K562 (cell line): ENCODE measurements around the gene CNDP2. TPM values are rescaled to one million over a fixed set of nuclear protein-coding genes. Genes with fewer than 3 reads are reported as not detected.

Experiments used
- CBFB ChIP-seq: sonication (generic); formaldehyde crosslinking; IDR thresholded peaks from 2 replicates; pipeline ENCODE4 v1.4.0; 2020; ENCODE audit warnings: mild to moderate bottlenecking, missing genetic modification reagents
- CBX1 ChIP-seq: sonication (generic); IDR thresholded peaks from 2 replicates; pipeline ENCODE4 v1.6.1; 2016; ENCODE audit warnings: antibody characterized with exemption, low read depth, mild to moderate bottlenecking
- GTF2B ChIP-seq: IDR thresholded peaks from 2 replicates; pipeline ENCODE4 v1.6.1; 2011; ENCODE audit not compliant: insufficient read length; ENCODE audit errors: extremely low read depth
- MAX ChIP-seq: sonication (generic); formaldehyde crosslinking; IDR thresholded peaks from 2 replicates; pipeline ENCODE4 v1.9.0; 2022; ENCODE audit warnings: mild to moderate bottlenecking, missing genetic modification reagents
- MCM7 ChIP-seq, 2 experiments: fragments of 450-650 bp; IDR thresholded peaks; 2 replicates each; pipeline ENCODE4 v1.6.1; 2016 to 2018
- MYBL2 ChIP-seq, 2 experiments: fragments of 450-650 bp in 1 of 2; sonication (generic) in 1 of 2; formaldehyde crosslinking in 1 of 2; IDR thresholded peaks; 2 replicates each; pipeline versions ENCODE4 v1.6.1 to v1.8.1; 2017 to 2022; ENCODE audit warnings: borderline replicate concordance in 1 of 2, inconsistent platforms in 1 of 2, low read depth in 1 of 2, mild to moderate bottlenecking in 1 of 2, missing genetic modification reagents in 1 of 2, moderate library complexity in 1 of 2
- NCOA4 ChIP-seq: fragments of 450-650 bp; IDR thresholded peaks from 2 replicates; pipeline ENCODE4 v1.6.1; 2018; ENCODE audit warnings: mild to moderate bottlenecking; ENCODE audit not compliant: partially characterized antibody
- PBX2 ChIP-seq, 2 experiments: IDR thresholded peaks in 1 of 2; conservative IDR thresholded peaks in 1 of 2; 2 replicates each; pipeline ENCODE4 v1.6.1; 2016; ENCODE audit warnings: low read depth in 2 of 2, mild to moderate bottlenecking in 1 of 2, missing compliant biosample characterization in 1 of 2, missing genetic modification characterization in 1 of 2, moderate library complexity in 1 of 2
- PREB ChIP-seq: sonication (generic); formaldehyde crosslinking; IDR thresholded peaks from 2 replicates; pipeline ENCODE4 v1.8.1; 2023; ENCODE audit warnings: mild to moderate bottlenecking, missing genetic modification reagents
- SETDB1 ChIP-seq: IDR thresholded peaks from one replicate; pipeline ENCODE4 v1.6.1; 2012; ENCODE audit warnings: low read length, control low read depth, inconsistent platforms
- SRSF1 ChIP-seq: fragments of 200-400 bp; formaldehyde crosslinking; IDR thresholded peaks from 2 replicates; pipeline ENCODE4 v1.6.1; 2017; ENCODE audit warnings: mild to moderate bottlenecking, low read depth, low read length, moderate library complexity
- ZNF134 ChIP-seq: fragments of 250-450 bp; sonication (Bioruptor Pico); conservative IDR thresholded peaks from 2 replicates; pipeline ENCODE4 v1.4.0; 2020
- ZNF318 ChIP-seq, 2 experiments: fragments of 450-650 bp; IDR thresholded peaks; 2 replicates each; pipeline ENCODE4 v1.6.1; 2016; ENCODE audit warnings: mild to moderate bottlenecking in 2 of 2, borderline replicate concordance in 1 of 2, low read depth in 1 of 2, moderate library complexity in 1 of 2
- ZNF75A ChIP-seq: fragments of 450-650 bp; formaldehyde crosslinking; IDR thresholded peaks from 2 replicates; pipeline ENCODE4 v1.4.0; 2020; ENCODE audit warnings: mild to moderate bottlenecking
- ZNF780A ChIP-seq: fragments of 250-450 bp; sonication (Bioruptor Pico); IDR thresholded peaks from 2 replicates; pipeline ENCODE4 v1.5.0; 2021; ENCODE audit warnings: mild to moderate bottlenecking
- polyA plus RNA-seq, 8 experiments: library from polyadenylated mRNA; depleted of rRNA in 4 of 8; stranded (reverse) in 5 of 8; unstranded in 3 of 8; fragments of >200 nt; fragmentation: Nextera tagmentation in 2 of 8; fragmentation: Illumina TruSeq in 1 of 8; extraction: Ambion mirVana in 2 of 8; extraction: Trizol in 1 of 8; gene quantifications; 2 replicates each; pipeline versions ENCODE4 v1.2.1 to v1.2.3, GENCODE V29; 2011 to 2014; ENCODE audit warnings: inconsistent platforms in 1 of 8, missing spikeins in 1 of 8
- total RNA-seq, 7 experiments: library from RNA; depleted of rRNA in 6 of 7; stranded (reverse); fragments of >200 nt in 6 of 7; fragmentation: Illumina TruSeq in 2 of 7; extraction: Trizol in 2 of 7; gene quantifications; 2 replicates each; pipeline versions ENCODE4 v1.2.1 to v1.2.3, GENCODE V29; 2011 to 2021; ENCODE audit warnings: low replicate concordance in 1 of 7

CNDP2 gene
- total and polyA plus RNA-seq, 9 of the 15 experiments (the other 6 are each of a cell fraction or from before 2014, with no cell fraction given): 34.1 to 128 (median 53.8) TPM

GRCh38 chr18:74524097-74524496 lies 27.9 kb downstream of the CNDP2 start (continued):
- TF ChIP-seq ZNF134 (CRISPR knock-in tag): no peak
- TF ChIP-seq CBX1: no peak
- TF ChIP-seq SETDB1: no peak
- TF ChIP-seq ZNF780A (CRISPR knock-in tag): no peak
- no peak for TF ChIP-seq PREB (CRISPR knock-in tag)
- TF ChIP-seq ZNF75A (CRISPR knock-in tag): peak; percentile 68; the same call in 1 of the 2 replicates
- TF ChIP-seq SRSF1: no peak
- no peak for TF ChIP-seq CBFB (CRISPR knock-in tag)
- TF ChIP-seq MAX (CRISPR knock-in tag): no peak
- no peak for TF ChIP-seq MYBL2 (IDR thresholded peaks at IDR 0.05; ENCODE audit: low read depth)
- no peak for TF ChIP-seq MYBL2 (CRISPR knock-in tag; IDR thresholded peaks at IDR 0.05; ENCODE audit: borderline replicate concordance)
- TF ChIP-seq PBX2 (CRISPR knock-in tag; IDR thresholded peaks at IDR 0.05; ENCODE audit: low read depth): no peak
- TF ChIP-seq PBX2 (tag; conservative IDR thresholded peaks at IDR 0.05; ENCODE audit: low read depth): peak; percentile 90
- TF ChIP-seq GTF2B: no peak
- TF ChIP-seq ZNF318 (IDR thresholded peaks at IDR 0.05; ENCODE audit: borderline replicate concordance in 1 of 2, low read depth in 1 of 2): no peak
- no peak for TF ChIP-seq MCM7 (IDR thresholded peaks at IDR 0.05)
- no peak for TF ChIP-seq NCOA4
